H9 (cell line): ENCODE measurements around the gene DUSP15. TPM values are rescaled to one million over a fixed set of nuclear protein-coding genes. Genes with fewer than 3 reads are reported as not detected.

Experiments used
- DNase-seq: peaks from one replicate; pipeline ENCODE4 v3.0.0-alpha.2; 2017
- H2AFZ ChIP-seq: one replicate; pipeline ENCODE4 v1.6.1; 2013; ENCODE audit warnings: mild to moderate bottlenecking, low read length, control low read depth, moderate library complexity
- H2AK5ac ChIP-seq: 2 replicates; pipeline ENCODE4 v1.6.1; 2013; ENCODE audit warnings: low read length, control low read depth, mixed read lengths; ENCODE audit not compliant: insufficient read length
- H2BK120ac ChIP-seq: one replicate; pipeline ENCODE4 v1.6.1; 2013; ENCODE audit warnings: low read depth, mild to moderate bottlenecking, low read length, control low read depth, inconsistent platforms; ENCODE audit not compliant: poor library complexity, severe bottlenecking
- H2BK12ac ChIP-seq: 2 replicates; pipeline ENCODE4 v1.6.1; 2013; ENCODE audit warnings: low read length, control low read depth, mixed read lengths, low read depth; ENCODE audit not compliant: insufficient read length
- H2BK15ac ChIP-seq: 2 replicates; pipeline ENCODE4 v1.6.1; 2013; ENCODE audit warnings: low read depth, low read length, control low read depth
- H2BK20ac ChIP-seq: one replicate; pipeline ENCODE4 v1.6.1; 2013; ENCODE audit warnings: low read depth, mild to moderate bottlenecking, low read length, control low read depth, inconsistent platforms; ENCODE audit not compliant: poor library complexity, severe bottlenecking
- H2BK5ac ChIP-seq: 2 replicates; pipeline ENCODE4 v1.6.1; 2013; ENCODE audit warnings: low read length, control low read depth, mixed read lengths; ENCODE audit not compliant: insufficient read length
- H3K14ac ChIP-seq: 2 replicates; pipeline ENCODE4 v1.6.1; 2013; ENCODE audit warnings: low read length, control low read depth; ENCODE audit not compliant: insufficient read depth
- H3K18ac ChIP-seq: 2 replicates; pipeline ENCODE4 v1.6.1; 2013; ENCODE audit warnings: low read depth, mild to moderate bottlenecking, mixed read lengths, low read length, control low read depth; ENCODE audit not compliant: insufficient read length
- H3K23ac ChIP-seq: 2 replicates; pipeline ENCODE4 v1.6.1; 2013; ENCODE audit warnings: low read length, control low read depth, mixed read lengths, low read depth; ENCODE audit not compliant: insufficient read length
- H3K23me2 ChIP-seq: 2 replicates; pipeline ENCODE4 v1.6.1; 2013; ENCODE audit warnings: low read depth, mild to moderate bottlenecking, mixed read lengths, low read length, control low read depth; ENCODE audit not compliant: insufficient read length, poor library complexity, severe bottlenecking
- H3K27ac ChIP-seq: 2 replicates; pipeline ENCODE4 v1.5.1; 2013; ENCODE audit warnings: low read length, control low read depth, mixed read lengths, low read depth; ENCODE audit not compliant: insufficient read length
- H3K27me3 ChIP-seq: 2 replicates; pipeline ENCODE4 v1.6.1; 2013; ENCODE audit warnings: low read length, control low read depth, inconsistent platforms; ENCODE audit not compliant: insufficient read depth
- H3K4ac ChIP-seq: 2 replicates; pipeline ENCODE4 v1.6.1; 2013; ENCODE audit warnings: low read depth, mild to moderate bottlenecking, control low read depth, inconsistent platforms, low read length, moderate library complexity
- H3K4me1 ChIP-seq: 2 replicates; pipeline ENCODE4 v1.6.1; 2013; ENCODE audit warnings: low read length, control low read depth, inconsistent platforms; ENCODE audit not compliant: insufficient read depth
- H3K4me2 ChIP-seq: 2 replicates; pipeline ENCODE4 v1.6.1; 2013; ENCODE audit warnings: low read length, control low read depth, mixed read lengths; ENCODE audit not compliant: insufficient read length, insufficient read depth
- H3K56ac ChIP-seq: 2 replicates; pipeline ENCODE4 v1.6.1; 2013; ENCODE audit warnings: low read depth, mild to moderate bottlenecking, mixed read lengths, low read length, control low read depth; ENCODE audit not compliant: insufficient read length
- H3K79me1 ChIP-seq: 2 replicates; pipeline ENCODE4 v1.6.1; 2013; ENCODE audit warnings: low read depth, mild to moderate bottlenecking, moderate library complexity, low read length, control low read depth, inconsistent platforms; ENCODE audit not compliant: insufficient read depth, poor library complexity, severe bottlenecking
- H3K79me2 ChIP-seq: 2 replicates; pipeline ENCODE4 v1.6.1; 2013; ENCODE audit warnings: low read length, control low read depth, inconsistent platforms; ENCODE audit not compliant: insufficient read depth
- H3K9ac ChIP-seq: 2 replicates; pipeline ENCODE4 v1.6.1; 2013; ENCODE audit warnings: low read length, control low read depth, mixed read lengths; ENCODE audit not compliant: insufficient read length; ENCODE audit errors: extremely low read depth
- H3K9me3 ChIP-seq: one replicate; pipeline ENCODE4 v1.6.1; 2013; ENCODE audit warnings: low read depth, low read length, inconsistent platforms; ENCODE audit not compliant: control insufficient read depth
- H3T11ph ChIP-seq: one replicate; pipeline ENCODE4 v1.6.1; 2013; ENCODE audit warnings: mild to moderate bottlenecking, low read length, control low read depth, inconsistent platforms
- H4K20me1 ChIP-seq: one replicate; pipeline ENCODE4 v1.6.1; 2013; ENCODE audit not compliant: control insufficient read depth, insufficient read length, insufficient read depth
- H4K5ac ChIP-seq: 2 replicates; pipeline ENCODE4 v1.6.1; 2013; ENCODE audit warnings: low read depth, mild to moderate bottlenecking, mixed read lengths, low read length, control low read depth; ENCODE audit not compliant: insufficient read length
- H4K8ac ChIP-seq: replicated peaks from 2 replicates; pipeline ENCODE4 v1.6.1; 2013; ENCODE audit warnings: low read length, control low read depth, mixed read lengths, low read depth; ENCODE audit not compliant: insufficient read length
- H4K91ac ChIP-seq: 2 replicates; pipeline ENCODE4 v1.6.1; 2013; ENCODE audit warnings: low read depth, mild to moderate bottlenecking, moderate library complexity, mixed read lengths, low read length, control low read depth; ENCODE audit not compliant: insufficient read length
- H3K27ac Mint-ChIP-seq, 3 experiments: 2 replicates in 2 of 3; 3 replicates in 1 of 3; pipeline ENCODE4 v1.8.0; 2020 to 2021; ENCODE audit warnings: mixed read lengths in 3 of 3, mild to moderate bottlenecking in 1 of 3, moderate library complexity in 1 of 3
- H3K27me3 Mint-ChIP-seq: 2 replicates; pipeline ENCODE4 v1.8.0; 2021; ENCODE audit warnings: low read depth, mild to moderate bottlenecking, moderate library complexity, mixed read lengths
- H3K36me3 Mint-ChIP-seq, 3 experiments: 2 replicates in 2 of 3; 3 replicates in 1 of 3; pipeline ENCODE4 v1.8.0; 2020 to 2021; ENCODE audit warnings: low read depth in 3 of 3, mixed read lengths in 3 of 3; ENCODE audit not compliant: insufficient read depth in 1 of 3
- H3K4me1 Mint-ChIP-seq, 2 experiments: 2 replicates each; pipeline ENCODE4 v1.8.0; 2020; ENCODE audit warnings: mixed read lengths in 2 of 2
- H3K4me3 Mint-ChIP-seq, 2 experiments: 2 replicates in 1 of 2; 3 replicates in 1 of 2; pipeline ENCODE4 v1.8.0; 2020 to 2021; ENCODE audit warnings: mild to moderate bottlenecking in 2 of 2, mixed read lengths in 2 of 2, moderate library complexity in 1 of 2
- H3K9me3 Mint-ChIP-seq, 2 experiments: 2 replicates in 1 of 2; 3 replicates in 1 of 2; pipeline ENCODE4 v1.8.0; 2020; ENCODE audit warnings: mild to moderate bottlenecking in 2 of 2, mixed read lengths in 2 of 2, moderate library complexity in 1 of 2
- WGBS: extraction: QIAGEN DNeasy Blood & Tissue Kit; methylation state at CpG from one replicate; pipeline ENCODE4 v1.1.7; 2013; ENCODE audit warnings: missing lambda C conversion rate, low lambda C conversion rate, mixed read lengths; ENCODE audit not compliant: insufficient read length; ENCODE audit errors: extremely low coverage; 5-methylcytosine and 5-hydroxymethylcytosine counted together
- total RNA-seq: library from RNA; stranded (reverse); gene quantifications from 2 replicates; pipeline ENCODE4 v1.2.1, GENCODE V29; 2021
- TF ChIP-seq, protein P1 (sequence below): fragments of 200-600 bp; sonication (generic); conservative IDR thresholded peaks from 3 replicates; pipeline ENCODE4 v1.8.0; 2021; ENCODE audit warnings: antibody characterized with exemption, mild to moderate bottlenecking

Gene DUSP15
- total RNA-seq, 1 experiment from 2014 or later: 5.6 TPM

DNA sequence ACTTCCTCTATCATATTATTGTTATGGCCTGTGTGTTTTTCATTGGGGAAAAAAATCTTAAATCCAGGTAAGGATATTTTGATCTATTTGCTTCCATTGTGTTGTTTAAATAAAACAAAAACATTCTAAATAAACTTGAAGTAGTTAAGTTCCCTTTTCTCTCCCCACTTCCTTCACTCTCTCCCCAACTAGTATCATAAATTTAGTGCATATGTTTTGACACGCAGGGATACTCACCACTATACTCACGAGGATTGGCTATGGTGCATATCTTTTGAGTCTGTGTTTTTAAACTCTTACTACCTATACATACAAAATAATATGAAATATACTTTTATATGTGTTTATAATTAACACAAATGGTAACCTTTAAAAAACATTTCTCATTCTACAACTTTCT, 5.3 kb upstream of the DUSP15 start:
- Histone ChIP-seq H3T11ph (no peak overlapping the region), H3K23ac (no peak overlapping the region), H3K79me2 (no peaks in the 10 kb centered on the region), H4K8ac (no peak overlapping the region), H3K79me1 (no peaks in the 10 kb centered on the region), H4K20me1 (no peaks in the 10 kb centered on the region), H3K9ac (no peak overlapping the region), H2BK5ac (no peak overlapping the region), H2BK12ac (no peak overlapping the region), H4K5ac (no peak overlapping the region), H3K4ac (no peak overlapping the region), H2BK15ac (no peak overlapping the region), H3K9me3 (no peaks in the 10 kb centered on the region), H3K23me2 (peaks cover 8% of the 10 kb centered on the region), H2BK120ac (no peak overlapping the region), H3K18ac (no peak overlapping the region), H2BK20ac (no peak overlapping the region), H3K4me1 (no peaks in the 10 kb centered on the region), H3K4me2 (no peak overlapping the region), H3K27me3 (peaks cover 5% of the 10 kb centered on the region; the same call in 1 of the 2 replicates), H4K91ac (no peak overlapping the region), H3K56ac (no peak overlapping the region), H3K14ac (no peak overlapping the region), H3K27ac (no peak overlapping the region), H2AK5ac (no peak overlapping the region), H2AFZ (no peak overlapping the region)
- H3K36me3 Mint-ChIP-seq: no peaks in the 10 kb centered on the region
- no peak for DNase-seq
- H3K27ac Mint-ChIP-seq: no peak overlapping the region
- no peak overlapping the region for H3K4me3 Mint-ChIP-seq
- TF ChIP-seq, protein P1, sequence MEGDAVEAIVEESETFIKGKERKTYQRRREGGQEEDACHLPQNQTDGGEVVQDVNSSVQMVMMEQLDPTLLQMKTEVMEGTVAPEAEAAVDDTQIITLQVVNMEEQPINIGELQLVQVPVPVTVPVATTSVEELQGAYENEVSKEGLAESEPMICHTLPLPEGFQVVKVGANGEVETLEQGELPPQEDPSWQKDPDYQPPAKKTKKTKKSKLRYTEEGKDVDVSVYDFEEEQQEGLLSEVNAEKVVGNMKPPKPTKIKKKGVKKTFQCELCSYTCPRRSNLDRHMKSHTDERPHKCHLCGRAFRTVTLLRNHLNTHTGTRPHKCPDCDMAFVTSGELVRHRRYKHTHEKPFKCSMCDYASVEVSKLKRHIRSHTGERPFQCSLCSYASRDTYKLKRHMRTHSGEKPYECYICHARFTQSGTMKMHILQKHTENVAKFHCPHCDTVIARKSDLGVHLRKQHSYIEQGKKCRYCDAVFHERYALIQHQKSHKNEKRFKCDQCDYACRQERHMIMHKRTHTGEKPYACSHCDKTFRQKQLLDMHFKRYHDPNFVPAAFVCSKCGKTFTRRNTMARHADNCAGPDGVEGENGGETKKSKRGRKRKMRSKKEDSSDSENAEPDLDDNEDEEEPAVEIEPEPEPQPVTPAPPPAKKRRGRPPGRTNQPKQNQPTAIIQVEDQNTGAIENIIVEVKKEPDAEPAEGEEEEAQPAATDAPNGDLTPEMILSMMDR: no peak
- no peaks in the 10 kb centered on the region for H3K9me3 Mint-ChIP-seq
- peaks cover 35% of the 10 kb centered on the region for H3K27me3 Mint-ChIP-seq
- WGBS: no CpG with 5 or more reads among the region's 2 CpGs
- peaks cover 6 to 11% of the 10 kb centered on the region in 2 experiments for H3K4me1 Mint-ChIP-seq
